MM.1S (cell line): ENCODE measurements around the gene LILRA2.

Experiments
- CTCF ChIP-seq: fragments of 300-600 bp; sonication (generic); IDR thresholded peaks from 2 replicates; pipeline ENCODE4 v1.5.1; 2016; ENCODE audit warnings: antibody characterized with exemption, low read length, mixed read lengths
- EZH2 ChIP-seq: fragments of 300-600 bp; sonication (generic); optimal IDR thresholded peaks from 2 replicates; pipeline ENCODE3; 2017; ENCODE audit warnings: low read depth, mild to moderate bottlenecking, antibody characterized with exemption, low read length, mixed read lengths
- EZH2phosphoT487 ChIP-seq: fragments of 300-600 bp; sonication (generic); IDR thresholded peaks from 2 replicates; pipeline ENCODE4 v1.6.1; 2018; ENCODE audit warnings: antibody characterized with exemption, low read length

- no peak for TF ChIP-seq CTCF
- no peak for TF ChIP-seq EZH2
- no peak for TF ChIP-seq EZH2phosphoT487
Observed at GRCh38 chr19:54607785-54608150, 34.2 kb downstream of the LILRA2 start.
